Dendritic cell treated with granulocyte-macrophage colony-stimulating factor and Interleukin-4, amounts not matched to agents 40 ng/mL and 50 ng/mL, for 4 days (primary cell): ENCODE data around the gene NBEAL2.

Experiments
- H3K27ac Mint-ChIP-seq: one replicate; pipeline ENCODE4 v1.8.0; 2022; ENCODE audit warnings: mild to moderate bottlenecking, mixed read lengths
- H3K27me3 Mint-ChIP-seq: one replicate; pipeline ENCODE4 v1.8.0; 2022; ENCODE audit warnings: mild to moderate bottlenecking, mixed read lengths
- H3K36me3 Mint-ChIP-seq: one replicate; pipeline ENCODE4 v1.8.0; 2022; ENCODE audit warnings: low read depth, mixed read lengths
- H3K4me1 Mint-ChIP-seq: one replicate; pipeline ENCODE4 v1.8.0; 2022; ENCODE audit warnings: low read depth, mixed read lengths
- H3K4me3 Mint-ChIP-seq: one replicate; pipeline ENCODE4 v1.8.0; 2022; ENCODE audit warnings: mild to moderate bottlenecking, moderate library complexity, mixed read lengths
- H3K9me3 Mint-ChIP-seq: one replicate; pipeline ENCODE4 v1.8.0; 2022; ENCODE audit warnings: mixed read lengths
- intact Hi-C: fragments of 100-400 bp; cut with micrococcal nuclease; formaldehyde crosslinking; loops from one replicate; pipeline ENCODE4 v1.15.0; 2022

Gene NBEAL2

DNA sequence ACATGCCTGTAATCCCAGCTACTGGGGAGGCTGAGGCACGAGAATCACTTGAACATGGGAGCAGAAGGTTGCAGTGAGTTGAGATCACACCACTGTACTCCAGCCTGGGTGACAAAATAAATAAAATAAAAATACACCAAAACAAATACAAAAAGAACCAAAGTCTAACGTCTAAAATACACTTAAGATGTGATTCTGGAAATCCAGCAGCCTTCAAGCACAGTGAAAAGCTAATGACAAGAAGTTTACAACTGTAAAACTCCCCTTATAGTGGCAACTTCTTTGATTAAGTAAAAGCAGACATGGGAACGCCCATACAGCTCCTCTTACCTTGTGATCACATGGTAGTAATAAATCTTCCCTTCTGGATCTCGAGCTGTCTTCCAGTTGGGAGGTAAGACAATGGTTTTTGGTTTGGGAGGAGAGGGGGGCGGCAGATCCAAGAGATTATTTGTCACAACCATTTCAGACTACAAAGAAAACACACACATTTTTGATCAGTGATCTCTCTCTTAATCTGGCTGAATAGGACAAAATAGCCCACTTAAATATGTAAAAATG lies 62.8 kb downstream of the NBEAL2 start:
- no peaks in the 10 kb centered on the region for H3K9me3 Mint-ChIP-seq
- no peak overlapping the region for H3K27ac Mint-ChIP-seq
- H3K4me3 Mint-ChIP-seq, result no peak overlapping the region
- H3K4me1 Mint-ChIP-seq, result no peaks in the 10 kb centered on the region
- H3K27me3 Mint-ChIP-seq, result no peaks in the 10 kb centered on the region
- H3K36me3 Mint-ChIP-seq, result peaks cover 80% of the 10 kb centered on the region
- intact Hi-C loops, result no loop called here

DNA sequence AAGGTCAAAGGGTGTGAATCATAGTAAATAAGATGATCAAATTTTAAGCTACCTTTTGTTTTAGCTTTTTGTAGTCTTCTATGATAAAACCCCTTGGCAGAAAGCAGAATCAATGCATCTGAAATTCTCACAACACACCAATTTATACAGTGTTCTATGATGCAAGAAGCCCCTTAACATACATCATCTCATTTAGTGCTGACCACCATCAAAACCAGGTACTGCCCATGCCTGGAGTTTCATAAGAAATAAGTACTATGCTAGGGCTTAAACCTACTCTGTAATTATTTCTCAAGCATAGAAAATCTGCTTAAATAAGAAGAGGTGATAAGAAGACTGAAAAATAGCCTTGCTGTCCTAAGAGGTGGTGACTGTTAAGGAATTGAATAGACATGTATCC lies 67.6 kb downstream of the NBEAL2 start:
- H3K27ac Mint-ChIP-seq, result no peak overlapping the region
- H3K4me3 Mint-ChIP-seq, result no peak overlapping the region
- H3K36me3 Mint-ChIP-seq, result peaks cover 52% of the 10 kb centered on the region
- peaks cover 9% of the 10 kb centered on the region for H3K4me1 Mint-ChIP-seq
- no peaks in the 10 kb centered on the region for H3K27me3 Mint-ChIP-seq
- intact Hi-C loops, result no loop called here
- H3K9me3 Mint-ChIP-seq, result no peaks in the 10 kb centered on the region

DNA sequence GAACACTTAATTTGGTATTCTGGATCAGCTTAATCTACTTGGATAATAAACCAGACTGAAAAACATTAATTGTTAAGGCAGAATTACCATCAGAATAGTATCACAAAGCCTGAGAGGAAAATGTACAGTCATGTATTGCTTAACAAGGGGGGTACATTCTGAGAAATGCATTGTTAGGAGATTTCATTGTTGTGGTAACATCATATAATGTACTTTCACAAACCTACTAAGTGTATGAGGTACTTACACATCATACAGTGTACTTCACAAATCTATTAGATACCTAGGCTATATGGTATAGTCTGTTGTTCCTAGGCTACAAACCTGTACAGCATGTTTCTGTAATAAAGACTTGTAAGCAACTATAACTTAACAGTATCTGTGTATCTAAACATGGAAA lies 68.2 kb downstream of the NBEAL2 start:
- Mint-ChIP-seq H3K4me3 (no peak overlapping the region), H3K4me1 (peaks cover 9% of the 10 kb centered on the region), H3K27me3 (no peaks in the 10 kb centered on the region), H3K27ac (no peak overlapping the region), H3K36me3 (peaks cover 52% of the 10 kb centered on the region), H3K9me3 (no peaks in the 10 kb centered on the region)
- intact Hi-C loops, result no loop called here

DNA sequence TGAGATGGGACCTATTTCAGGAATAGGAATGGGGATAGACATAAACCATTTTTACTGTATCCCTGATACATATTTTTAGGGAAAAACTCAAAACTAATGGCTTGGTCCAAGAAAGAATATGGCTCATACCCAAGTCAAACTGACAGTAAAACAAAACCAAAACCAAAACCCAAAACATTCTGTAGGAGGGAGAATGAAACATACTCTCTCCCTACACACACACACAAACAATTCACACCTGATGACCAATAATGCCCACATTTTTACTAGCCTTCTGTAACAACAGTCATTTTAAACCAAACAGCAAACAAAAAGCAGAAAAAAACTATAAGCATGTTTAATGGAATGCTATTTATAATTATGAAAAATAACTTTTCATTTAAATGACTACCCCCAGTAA lies 74.9 kb downstream of the NBEAL2 start:
- Mint-ChIP-seq H3K36me3 (peaks cover 68% of the 10 kb centered on the region), H3K9me3 (no peaks in the 10 kb centered on the region), H3K27ac (no peak overlapping the region), H3K4me1 (peaks cover 9% of the 10 kb centered on the region), H3K27me3 (no peaks in the 10 kb centered on the region), H3K4me3 (no peak overlapping the region)
- intact Hi-C loops, result no loop called here

DNA sequence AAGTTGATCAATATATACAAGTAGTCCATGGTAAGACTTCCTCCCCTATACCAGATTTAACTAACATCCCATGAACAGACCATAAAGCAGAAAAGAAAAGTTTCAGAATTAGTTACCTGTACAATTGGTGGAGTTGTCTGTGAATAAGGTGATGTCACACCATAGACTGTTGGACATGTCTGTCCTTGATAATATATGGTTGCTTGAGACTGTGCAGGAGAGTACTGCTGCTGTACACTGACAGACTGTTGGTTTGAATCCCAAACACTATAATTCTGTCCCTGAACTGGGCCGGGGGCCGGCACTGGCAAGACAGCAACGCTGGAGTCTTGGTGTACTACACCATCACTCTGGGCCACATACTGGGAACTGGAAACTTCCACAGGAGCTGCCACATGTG lies 77.2 kb downstream of the NBEAL2 start:
- Mint-ChIP-seq H3K27ac (no peak overlapping the region), H3K27me3 (no peaks in the 10 kb centered on the region), H3K36me3 (peaks cover 82% of the 10 kb centered on the region), H3K4me3 (no peak overlapping the region), H3K9me3 (no peaks in the 10 kb centered on the region), H3K4me1 (no peaks in the 10 kb centered on the region)
- intact Hi-C loops, result no loop called here

DNA sequence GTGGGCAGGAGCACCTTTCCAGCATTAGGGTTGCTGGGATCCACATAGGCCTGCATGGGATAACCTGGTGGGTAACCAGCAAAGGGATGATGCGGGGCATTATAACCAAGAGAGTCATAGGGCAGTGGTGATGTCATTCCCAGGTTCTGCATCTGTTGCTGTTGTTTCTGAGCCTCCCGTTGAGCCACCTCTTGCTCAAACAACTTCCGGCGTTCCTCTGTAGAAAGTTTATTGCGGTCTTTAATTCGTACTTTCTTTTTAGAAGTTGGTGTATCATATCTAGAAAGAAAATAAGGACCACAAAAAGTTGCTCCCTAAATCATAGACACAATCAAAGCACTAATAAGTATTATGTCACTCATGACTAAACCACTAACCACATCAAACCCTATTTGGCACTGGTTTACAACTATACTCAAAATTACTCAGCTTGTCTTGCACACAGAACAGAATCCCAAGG lies 77.8 kb downstream of the NBEAL2 start:
- no peak overlapping the region for H3K27ac Mint-ChIP-seq
- H3K9me3 Mint-ChIP-seq, result no peaks in the 10 kb centered on the region
- H3K36me3 Mint-ChIP-seq, result peaks cover 84% of the 10 kb centered on the region
- H3K4me3 Mint-ChIP-seq, result no peak overlapping the region
- H3K4me1 Mint-ChIP-seq, result no peaks in the 10 kb centered on the region
- intact Hi-C loops, result no loop called here
- H3K27me3 Mint-ChIP-seq, result no peaks in the 10 kb centered on the region
